Measurements from ENCODE around the gene SKAP1. TPM values are rescaled to one million over a fixed set of nuclear protein-coding genes. Genes with fewer than 3 reads are reported as not detected.

SKAP1 gene
- total and polyA plus RNA-seq, 2 of the 13 experiments (the other 11 are each of a cell fraction or from before 2014, with no cell fraction given), result 0.21 TPM; not detected in 1

GRCh38 chr17:48131216-48131824 is 298.7 kb downstream of the SKAP1 start (continued):
- no peak for TF ChIP-seq KIAA2018 (CRISPR knock-in tag; IDR thresholded peaks at IDR 0.05; ENCODE audit: borderline replicate concordance)
- TF ChIP-seq MAF1 (CRISPR knock-in tag; IDR thresholded peaks at IDR 0.05; ENCODE audit: borderline replicate concordance), result no peak
- TF ChIP-seq HOXA5 (CRISPR knock-in tag; IDR thresholded peaks at IDR 0.05), result no peak
- TF ChIP-seq SRF (IDR thresholded peaks at IDR 0.05; ENCODE audit: low read depth, low read length), result no peak
- no peak for TF ChIP-seq ZNF782 (CRISPR knock-in tag; IDR thresholded peaks at IDR 0.05; ENCODE audit: borderline replicate concordance)
- peak; percentile 91 for TF ChIP-seq CTCF (CRISPR knock-in tag; IDR thresholded peaks at IDR 0.05)
- no peak for TF ChIP-seq HCFC1 (IDR thresholded peaks at IDR 0.05; ENCODE audit: low read depth, low read length)
- TF ChIP-seq, protein P1, sequence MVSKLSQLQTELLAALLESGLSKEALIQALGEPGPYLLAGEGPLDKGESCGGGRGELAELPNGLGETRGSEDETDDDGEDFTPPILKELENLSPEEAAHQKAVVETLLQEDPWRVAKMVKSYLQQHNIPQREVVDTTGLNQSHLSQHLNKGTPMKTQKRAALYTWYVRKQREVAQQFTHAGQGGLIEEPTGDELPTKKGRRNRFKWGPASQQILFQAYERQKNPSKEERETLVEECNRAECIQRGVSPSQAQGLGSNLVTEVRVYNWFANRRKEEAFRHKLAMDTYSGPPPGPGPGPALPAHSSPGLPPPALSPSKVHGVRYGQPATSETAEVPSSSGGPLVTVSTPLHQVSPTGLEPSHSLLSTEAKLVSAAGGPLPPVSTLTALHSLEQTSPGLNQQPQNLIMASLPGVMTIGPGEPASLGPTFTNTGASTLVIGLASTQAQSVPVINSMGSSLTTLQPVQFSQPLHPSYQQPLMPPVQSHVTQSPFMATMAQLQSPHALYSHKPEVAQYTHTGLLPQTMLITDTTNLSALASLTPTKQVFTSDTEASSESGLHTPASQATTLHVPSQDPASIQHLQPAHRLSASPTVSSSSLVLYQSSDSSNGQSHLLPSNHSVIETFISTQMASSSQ (IDR thresholded peaks at IDR 0.05; ENCODE audit: low read depth), result no peak
- TF ChIP-seq, protein P1 (CRISPR knock-in tag; IDR thresholded peaks at IDR 0.05; ENCODE audit: borderline replicate concordance), result no peak
- TF ChIP-seq POLR2G (IDR thresholded peaks at IDR 0.05; ENCODE audit: low read depth, low read length), result no peak
- no peak for TF ChIP-seq ZSCAN30 (CRISPR knock-in tag; IDR thresholded peaks at IDR 0.05)
- peak; percentile 30; the same call in 1 of the 2 replicates for TF ChIP-seq THAP11 (CRISPR knock-in tag; IDR thresholded peaks at IDR 0.05)
- TF ChIP-seq RXRB (CRISPR knock-in tag; IDR thresholded peaks at IDR 0.05; ENCODE audit: borderline replicate concordance), result peak; percentile 31; the same call in 1 of the 2 replicates
- TF ChIP-seq GATAD2A (CRISPR knock-in tag; IDR thresholded peaks at IDR 0.05), result 0 out of 2 replicates have a peak, but pooled peaks have one; percentile 26
- TF ChIP-seq ZNF614 (CRISPR knock-in tag; IDR thresholded peaks at IDR 0.05; ENCODE audit: borderline replicate concordance), result no peak
- no peak for TF ChIP-seq TGIF2 (CRISPR knock-in tag; IDR thresholded peaks at IDR 0.05)
- TF ChIP-seq JDP2 (CRISPR knock-in tag; IDR thresholded peaks at IDR 0.05; ENCODE audit: borderline replicate concordance), result no peak

Data from HepG2 (cell line).